ENCODE data around the gene ZGPAT.
"Not testable (repeated sequence)": the region's sequence is repeated elsewhere in the genome, so short reads cannot be mapped to it uniquely, and the experiment has no call there.

ZGPAT gene

GRCh38 chr20:63705232-63706026 lies 2.4 kb upstream of the ZGPAT start:
- no peak for DNase-seq

GRCh38 chr20:63706027-63706695 lies 1.7 kb upstream of the ZGPAT start:
- DNase-seq = no peak

- DNase-seq = peak; percentile 80
Observed at GRCh38 chr20:63706852-63707557, 834 bp upstream of the ZGPAT start.

GRCh38 chr20:63708301-63709148 lies 686 bp downstream of the ZGPAT start:
- DNase-seq = peak; percentile 52

GRCh38 chr20:63709149-63709527 lies 1.3 kb downstream of the ZGPAT start:
- DNase-seq = no peak

- DNase-seq = no peak
Observed at GRCh38 chr20:63711085-63711645, 3.3 kb downstream of the ZGPAT start.

- no peak for DNase-seq
Observed at GRCh38 chr20:63712191-63712590, 4.4 kb downstream of the ZGPAT start.

- DNase-seq = no peak
Observed at GRCh38 chr20:63714858-63715257, 7.0 kb downstream of the ZGPAT start.

GRCh38 chr20:63718996-63719395 lies 11.2 kb downstream of the ZGPAT start:
- no peak for DNase-seq

- DNase-seq = not testable (repeated sequence)
Observed at GRCh38 chr20:63722967-63723622, 15.3 kb downstream of the ZGPAT start.

GRCh38 chr20:63730189-63730733 lies 22.4 kb downstream of the ZGPAT start:
- DNase-seq = not testable (repeated sequence)

GRCh38 chr20:63731410-63731809 lies 23.6 kb downstream of the ZGPAT start:
- DNase-seq = no peak

- DNase-seq = no peak
Observed at GRCh38 chr20:63732118-63733095, 24.6 kb downstream of the ZGPAT start.

- no peak for DNase-seq
Observed at GRCh38 chr20:63733117-63733516, 25.3 kb downstream of the ZGPAT start.

- no peak for DNase-seq
Observed at GRCh38 chr20:63733579-63734081, 25.8 kb downstream of the ZGPAT start.

- no peak for DNase-seq
Observed at GRCh38 chr20:63734111-63734945, 26.5 kb downstream of the ZGPAT start.

GRCh38 chr20:63734946-63735858 lies 27.4 kb downstream of the ZGPAT start:
- DNase-seq = no peak
